ENCODE measurements around the gene RAB44.

DNA sequence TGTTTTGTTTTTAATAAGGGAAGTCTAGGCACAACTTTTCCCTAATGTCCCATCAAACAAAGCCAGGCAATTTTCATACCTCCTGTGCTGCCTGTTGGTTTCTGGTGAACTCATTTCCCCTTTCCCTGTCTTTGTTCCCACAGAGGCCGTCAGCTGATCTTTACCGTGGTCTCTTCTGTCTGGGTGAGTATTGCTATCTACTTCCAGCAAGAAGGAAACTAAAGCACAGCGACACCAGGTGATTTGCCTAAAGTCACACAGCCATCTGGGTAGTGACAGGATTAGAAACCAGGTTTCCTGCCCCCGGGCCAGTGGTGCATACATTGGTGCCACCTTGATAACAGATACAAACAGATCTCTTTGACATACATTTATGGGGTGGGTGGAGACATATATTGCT, 59.6 kb downstream of the RAB44 start:
- TF ChIP-seq, protein P1, sequence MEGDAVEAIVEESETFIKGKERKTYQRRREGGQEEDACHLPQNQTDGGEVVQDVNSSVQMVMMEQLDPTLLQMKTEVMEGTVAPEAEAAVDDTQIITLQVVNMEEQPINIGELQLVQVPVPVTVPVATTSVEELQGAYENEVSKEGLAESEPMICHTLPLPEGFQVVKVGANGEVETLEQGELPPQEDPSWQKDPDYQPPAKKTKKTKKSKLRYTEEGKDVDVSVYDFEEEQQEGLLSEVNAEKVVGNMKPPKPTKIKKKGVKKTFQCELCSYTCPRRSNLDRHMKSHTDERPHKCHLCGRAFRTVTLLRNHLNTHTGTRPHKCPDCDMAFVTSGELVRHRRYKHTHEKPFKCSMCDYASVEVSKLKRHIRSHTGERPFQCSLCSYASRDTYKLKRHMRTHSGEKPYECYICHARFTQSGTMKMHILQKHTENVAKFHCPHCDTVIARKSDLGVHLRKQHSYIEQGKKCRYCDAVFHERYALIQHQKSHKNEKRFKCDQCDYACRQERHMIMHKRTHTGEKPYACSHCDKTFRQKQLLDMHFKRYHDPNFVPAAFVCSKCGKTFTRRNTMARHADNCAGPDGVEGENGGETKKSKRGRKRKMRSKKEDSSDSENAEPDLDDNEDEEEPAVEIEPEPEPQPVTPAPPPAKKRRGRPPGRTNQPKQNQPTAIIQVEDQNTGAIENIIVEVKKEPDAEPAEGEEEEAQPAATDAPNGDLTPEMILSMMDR (IDR thresholded peaks at IDR 0.05) = no peak
- TF ChIP-seq EP300 (IDR thresholded peaks at IDR 0.05; ENCODE audit: low read depth) (no peak), POLR2AphosphoS5 (IDR thresholded peaks at IDR 0.05) (no peak), POLR2A (IDR thresholded peaks at IDR 0.05) (no peak)
